ENCODE results near the gene STAB1.

GRCh38 chr3:52498137-52499054, 3.3 kb downstream of the STAB1 start:
- no peak for TF ChIP-seq SRF (IDR thresholded peaks at IDR 0.05; ENCODE audit: low read depth, low read length)
- no peak for TF ChIP-seq MAX (IDR thresholded peaks at IDR 0.05)
- no peak for TF ChIP-seq RFX5 (IDR thresholded peaks at IDR 0.05; ENCODE audit: borderline replicate concordance, low read depth, low read length)
- TF ChIP-seq POLR2A (IDR thresholded peaks at IDR 0.05; ENCODE audit: control extremely low read depth in 1 of 2, low read depth in 2 of 2, low read length in 2 of 2): no peak
- TF ChIP-seq EP300 (IDR thresholded peaks at IDR 0.05; ENCODE audit: borderline replicate concordance in 1 of 2, low read depth in 2 of 2, low read length in 2 of 2): no peak
- TF ChIP-seq POLR2AphosphoS5 (IDR thresholded peaks at IDR 0.05; ENCODE audit: low read depth, low read length): no peak
- TF ChIP-seq SP2 (IDR thresholded peaks at IDR 0.05; ENCODE audit: low read length): no peak
